Measurements from ENCODE around the gene SLC19A2.

- TF ChIP-seq CTCF (conservative IDR thresholded peaks at IDR 0.05; ENCODE audit: low read length) (no peak), EZH2phosphoT487 (IDR thresholded peaks at IDR 0.05; ENCODE audit: borderline replicate concordance, low read depth, low read length) (no peak)
These were observed 11.3 kb downstream of the SLC19A2 start for GRCh38 chr1:169474302-169474995.

Measured in OCI-LY7 (cell line).